Skeletal muscle tissue (tissue), 4 donors: ENCODE measurements around the gene HOXD1. TPM values are rescaled to one million over a fixed set of nuclear protein-coding genes. Genes with fewer than 3 reads are reported as not detected.
A peak's percentile ranks its signal among the peaks of the same experiment; 100 is the strongest.

Experiments used
- H3K27ac ChIP-seq: one replicate; pipeline ENCODE4 v1.7.0; 2013; ENCODE audit warnings: mild to moderate bottlenecking, low read depth, low read length, inconsistent platforms
- H3K27me3 ChIP-seq, 3 donors: one replicate each; pipeline ENCODE4 v1.7.0; 2013; ENCODE audit warnings: low read length in 3 of 3; ENCODE audit not compliant: control insufficient read depth in 3 of 3, insufficient read depth in 3 of 3
- H3K36me3 ChIP-seq, 3 donors: one replicate each; pipeline ENCODE4 v1.7.0; 2013; ENCODE audit warnings: low read length in 3 of 3; ENCODE audit not compliant: control insufficient read depth in 3 of 3, insufficient read depth in 3 of 3
- H3K4me1 ChIP-seq, 3 donors: one replicate each; pipeline ENCODE4 v1.7.0; 2013; ENCODE audit warnings: low read length in 3 of 3, mild to moderate bottlenecking in 3 of 3; ENCODE audit not compliant: control insufficient read depth in 3 of 3, insufficient read depth in 3 of 3
- H3K4me3 ChIP-seq, 3 donors: one replicate each; pipeline ENCODE4 v1.7.0; 2013; ENCODE audit warnings: low read length in 3 of 3
- H3K9ac ChIP-seq, 3 donors: one replicate each; pipeline ENCODE4 v1.7.0; 2013; ENCODE audit warnings: low read length in 3 of 3, mild to moderate bottlenecking in 3 of 3, moderate library complexity in 2 of 3, low read depth in 1 of 3
- H3K9me3 ChIP-seq, 3 donors: one replicate each; pipeline ENCODE4 v1.7.0; 2013; ENCODE audit warnings: low read length in 3 of 3; ENCODE audit not compliant: control insufficient read depth in 3 of 3
- total RNA-seq: library from RNA; depleted of rRNA; stranded (reverse); fragments of >200 nt; gene quantifications from one replicate; pipeline ENCODE4 v1.2.3, GENCODE V29; 2014
- donor health status: Osteomylitis.

The HOXD1 gene
- total RNA-seq, 1 donor from 2014 or later: 0.52 TPM

- Histone ChIP-seq H3K4me3 (peak overlapping the region in 2 of 3 donors; percentile 36 to 38), H3K36me3 (no peaks in the 10 kb centered on the region), H3K9me3 (no peaks in the 10 kb centered on the region), H3K27me3 (peaks cover 51 to 86% (median 56%) of the 10 kb centered on the region in 3 donors), H3K9ac (peak overlapping the region in 2 of 3 donors; percentile 6 to 43), H3K27ac (no peak overlapping the region), H3K4me1 (peaks cover 11 to 19% (median 15%) of the 10 kb centered on the region in 3 donors)
These were observed 28.1 kb upstream of the HOXD1 start for GRCh38 chr2:176160251-176160985.

- no peaks in the 10 kb centered on the region for H3K9me3 ChIP-seq
- no peak overlapping the region for H3K9ac ChIP-seq
- no peaks in the 10 kb centered on the region for H3K36me3 ChIP-seq
- no peak overlapping the region for H3K27ac ChIP-seq
- no peak overlapping the region for H3K4me3 ChIP-seq
- H3K27me3 ChIP-seq: peaks cover 53 to 89% (median 60%) of the 10 kb centered on the region in 3 donors
- peaks cover 14 to 19% (median 15%) of the 10 kb centered on the region in 3 donors for H3K4me1 ChIP-seq
These were observed 27.3 kb upstream of the HOXD1 start for GRCh38 chr2:176160986-176161824.

- H3K4me3 ChIP-seq: peak overlapping the region; percentile 17 to 54 (median 52)
These were observed 26.4 kb upstream of the HOXD1 start for GRCh38 chr2:176161825-176162626.

GRCh38 chr2:176162911-176163671 is 25.4 kb upstream of the HOXD1 start:
- no peaks in the 10 kb centered on the region for H3K9me3 ChIP-seq

More at GRCh38 chr2:176161825-176162626, 26.4 kb upstream of the HOXD1 start:
- Histone ChIP-seq H3K36me3 (no peaks in the 10 kb centered on the region), H3K27me3 (peaks cover 54 to 84% (median 55%) of the 10 kb centered on the region in 3 donors), H3K9me3 (no peaks in the 10 kb centered on the region), H3K4me1 (peaks cover 14 to 19% (median 15%) of the 10 kb centered on the region in 3 donors), H3K9ac (peak overlapping the region in 1 of 3 donors; percentile 8), H3K27ac (no peak overlapping the region)

GRCh38 chr2:176163672-176164056 is 24.8 kb upstream of the HOXD1 start:
- Histone ChIP-seq H3K4me3 (no peak overlapping the region), H3K27ac (no peak overlapping the region), H3K4me1 (peaks cover 14 to 19% (median 15%) of the 10 kb centered on the region in 3 donors), H3K27me3 (peaks cover 50 to 77% (median 55%) of the 10 kb centered on the region in 3 donors), H3K36me3 (no peaks in the 10 kb centered on the region), H3K9me3 (no peaks in the 10 kb centered on the region), H3K9ac (no peak overlapping the region)

More at GRCh38 chr2:176162911-176163671, 25.4 kb upstream of the HOXD1 start:
- Histone ChIP-seq H3K36me3 (no peaks in the 10 kb centered on the region), H3K27me3 (peaks cover 53 to 82% (median 55%) of the 10 kb centered on the region in 3 donors), H3K27ac (no peak overlapping the region), H3K4me1 (peaks cover 14 to 19% (median 15%) of the 10 kb centered on the region in 3 donors), H3K4me3 (no peak overlapping the region), H3K9ac (no peak overlapping the region)

GRCh38 chr2:176164201-176164600 is 24.3 kb upstream of the HOXD1 start:
- H3K27me3 ChIP-seq: peaks cover 49 to 76% (median 54%) of the 10 kb centered on the region in 3 donors
- peaks cover 14 to 19% (median 15%) of the 10 kb centered on the region in 3 donors for H3K4me1 ChIP-seq
- no peaks in the 10 kb centered on the region for H3K36me3 ChIP-seq
- H3K9me3 ChIP-seq: no peaks in the 10 kb centered on the region
- H3K4me3 ChIP-seq: no peak overlapping the region
- H3K9ac ChIP-seq: no peak overlapping the region
- H3K27ac ChIP-seq: no peak overlapping the region

GRCh38 chr2:176164611-176165369 is 23.7 kb upstream of the HOXD1 start:
- H3K27me3 ChIP-seq: peaks cover 43 to 76% (median 50%) of the 10 kb centered on the region in 3 donors
- peak overlapping the region in 1 of 3 donors; percentile 6 for H3K4me3 ChIP-seq
- no peaks in the 10 kb centered on the region for H3K9me3 ChIP-seq
- no peak overlapping the region for H3K27ac ChIP-seq
- H3K36me3 ChIP-seq: no peaks in the 10 kb centered on the region
- no peak overlapping the region for H3K9ac ChIP-seq
- H3K4me1 ChIP-seq: peaks cover 12 to 14% (median 13%) of the 10 kb centered on the region in 3 donors

- Histone ChIP-seq H3K4me3 (no peak overlapping the region), H3K27me3 (peaks cover 40 to 75% (median 42%) of the 10 kb centered on the region in 3 donors), H3K36me3 (no peaks in the 10 kb centered on the region), H3K4me1 (peaks cover 5 to 14% (median 6%) of the 10 kb centered on the region in 3 donors), H3K9ac (no peak overlapping the region), H3K27ac (no peak overlapping the region), H3K9me3 (no peaks in the 10 kb centered on the region)
These were observed 23.0 kb upstream of the HOXD1 start for GRCh38 chr2:176165370-176166050.
